Stomach (tissue), 9 donors: ENCODE results near the gene KCNIP3. TPM values are rescaled to one million over a fixed set of nuclear protein-coding genes. Genes with fewer than 3 reads are reported as not detected.
A peak's percentile ranks its signal among the peaks of the same experiment; 100 is the strongest.

ENCODE experiments used
- DNase-seq, 2 donors: peaks; one replicate each; pipeline versions ENCODE4 v3.0.0 to v3.0.0-alpha.2; 2013 to 2019
- H3K27ac ChIP-seq, 5 donors: fragments of 200-600 bp in 4 of 5; sonication (generic) in 4 of 5; one replicate each; pipeline ENCODE4 v1.5.1; 2013 to 2019; ENCODE audit warnings: mild to moderate bottlenecking in 1 of 5, moderate library complexity in 1 of 5
- H3K27me3 ChIP-seq, 3 donors: fragments of 200-600 bp; sonication (generic); one replicate each; pipeline ENCODE4 v1.5.1; 2017 to 2019; ENCODE audit warnings: mixed run types in 1 of 3
- H3K36me3 ChIP-seq, 4 donors: fragments of 200-600 bp; sonication (generic); 1 replicate in 3 of 4; 2 replicates in 1 of 4; pipeline ENCODE4 v1.5.1; 2016 to 2019
- H3K4me1 ChIP-seq, 4 donors: fragments of 200-600 bp; sonication (generic); one replicate each; pipeline ENCODE4 v1.5.1; 2016 to 2019
- H3K4me3 ChIP-seq, 4 donors: fragments of 200-600 bp; sonication (generic) in 3 of 4; one replicate each; pipeline ENCODE4 v1.5.1; 2016 to 2019; ENCODE audit warnings: mild to moderate bottlenecking in 1 of 4
- H3K9me3 ChIP-seq, 4 donors: fragments of 200-600 bp; sonication (generic); one replicate each; pipeline ENCODE4 v1.5.1; 2016 to 2019
- CTCF ChIP-seq, 7 experiments: fragments of 450-650 bp in 4 of 7; fragments of 200-600 bp in 3 of 7; sonication (generic) in 3 of 7; IDR thresholded peaks; one replicate each; pipeline ENCODE4 v1.5.1; 2016 to 2019; ENCODE audit warnings: antibody characterized with exemption in 7 of 7, control low read depth in 2 of 7, mild to moderate bottlenecking in 1 of 7
- EP300 ChIP-seq: sonication (generic); formaldehyde crosslinking; IDR thresholded peaks from one replicate; pipeline ENCODE4 v1.6.1; 2017; ENCODE audit warnings: antibody characterized with exemption
- POLR2A ChIP-seq, 4 donors: fragments of 450-650 bp; IDR thresholded peaks; one replicate each; pipeline ENCODE4 v1.6.1; 2016; ENCODE audit warnings: antibody characterized with exemption in 4 of 4, control low read depth in 2 of 4, mild to moderate bottlenecking in 1 of 4, moderate library complexity in 1 of 4
- POLR2AphosphoS5 ChIP-seq, 3 donors: sonication (generic); formaldehyde crosslinking; IDR thresholded peaks; one replicate each; pipeline ENCODE4 v1.6.1; 2016; ENCODE audit warnings: antibody characterized with exemption in 3 of 3
- WGBS, 5 donors: extraction: QIAGEN DNeasy Blood & Tissue Kit in 3 of 5; methylation state at CpG; one replicate each; pipeline versions ENCODE4 v1.1.5 to v1.1.7; 2013 to 2018; 5-methylcytosine and 5-hydroxymethylcytosine counted together
- intact Hi-C: fragments of 100-400 bp; cut with DNase I; formaldehyde crosslinking; loops from one replicate; pipeline ENCODE4 v1.15.1; 2023; ENCODE audit warnings: low total_unique reads
- polyA plus RNA-seq, 3 donors: library from polyadenylated mRNA; stranded (reverse); fragments of 200-250 nt; gene quantifications; one replicate each; pipeline ENCODE4 v1.2.3, GENCODE V29; 2013
- total RNA-seq, 5 donors: library from RNA; depleted of rRNA; stranded (reverse); fragments of >200 nt; gene quantifications; one replicate each; pipeline versions ENCODE4 v1.1.0 to v1.2.3, GENCODE V29; 2014 to 2016
- donor health status: healthy with polysubstance abuse.
- donor health status: Bipolar disorder and iron deficiency.
- donor health status: healthy.

The KCNIP3 gene
- total and polyA plus RNA-seq, 8 donors: 1.3 to 4.4 (median 2.7) TPM; not detected in 2

DNA sequence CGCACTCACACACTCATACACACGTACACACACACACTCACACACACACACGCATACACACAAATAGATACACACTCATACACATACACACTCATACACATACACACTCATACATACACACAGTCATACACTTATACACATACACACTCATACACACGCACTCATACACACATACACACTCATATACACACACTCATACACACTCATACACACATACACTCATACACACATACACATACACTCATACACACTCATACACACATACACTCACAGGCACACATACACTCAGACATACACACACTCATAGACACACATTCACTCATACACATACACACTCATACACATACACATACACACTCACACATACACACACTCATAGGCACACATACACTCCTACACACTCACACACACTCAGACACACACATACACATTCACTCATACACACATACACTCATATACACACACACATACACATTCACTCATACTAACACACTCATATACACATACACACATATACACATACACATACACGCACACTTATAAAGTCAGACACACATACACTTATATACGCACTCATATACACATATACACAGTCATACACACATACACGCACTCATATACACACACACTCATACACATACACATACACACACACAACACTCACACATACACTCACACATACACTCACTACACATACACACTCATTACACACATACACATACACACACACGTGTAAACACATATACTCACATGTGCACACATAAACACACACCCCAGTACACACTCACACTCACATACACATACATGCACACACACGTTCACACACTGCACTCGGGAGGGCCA lies 28.7 kb downstream of the KCNIP3 start:
- intact Hi-C loops: no loop called here
- Histone ChIP-seq H3K9me3 (no peaks in the 10 kb centered on the region), H3K36me3 (no peaks in the 10 kb centered on the region), H3K4me1 (no peaks in the 10 kb centered on the region), H3K4me3 (no peak overlapping the region), H3K27ac (no peak overlapping the region), H3K27me3 (no peaks in the 10 kb centered on the region)
- DNase-seq: no peak
- TF ChIP-seq POLR2AphosphoS5 (IDR thresholded peaks at IDR 0.05) (no peak), CTCF (IDR thresholded peaks at IDR 0.05) (no peak), POLR2A (IDR thresholded peaks at IDR 0.05) (no peak), EP300 (no peak)
- WGBS, 5 donors: 92 to 96% (median 95%) methylated on average over 10 of the region's 10 CpGs

DNA sequence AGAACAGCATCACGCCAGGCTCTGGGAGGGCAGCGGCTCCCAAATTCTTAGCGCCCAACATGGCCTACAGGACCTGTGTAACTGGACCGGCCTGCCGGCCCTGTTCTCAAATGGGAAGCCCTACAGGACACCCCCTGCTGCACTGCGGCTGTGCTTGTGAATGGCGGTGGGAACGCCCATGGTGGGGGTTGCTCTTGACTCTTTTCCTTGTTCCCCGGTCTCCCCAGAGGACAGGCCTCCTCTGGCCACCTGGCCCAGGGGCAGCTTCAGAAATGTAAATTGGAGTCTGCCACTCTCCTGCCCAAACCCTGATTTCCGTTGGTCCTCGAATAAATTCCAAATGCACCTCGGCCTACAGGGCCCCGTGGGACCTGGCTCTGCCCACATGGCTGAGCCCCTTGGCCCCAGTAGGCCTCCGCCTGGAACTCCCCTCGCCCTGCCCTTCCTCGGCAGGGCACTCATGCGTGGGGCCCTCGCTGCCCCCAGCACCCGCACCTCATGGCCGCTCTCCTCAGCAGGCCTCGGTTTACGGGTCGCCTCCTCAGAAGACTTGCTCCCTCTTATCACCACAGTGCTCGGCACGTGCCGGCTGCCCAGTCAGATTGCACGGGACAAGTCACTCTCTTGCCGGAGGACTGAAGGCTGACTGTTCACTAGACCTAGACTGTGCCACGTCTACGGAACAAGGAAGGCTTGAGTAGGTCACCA lies 29.4 kb downstream of the KCNIP3 start:
- DNase-seq: no peak
- WGBS, 5 donors: 90 to 95% (median 93%) methylated on average over 30 of the region's 30 CpGs
- intact Hi-C loops: no loop called here
- H3K36me3 ChIP-seq: no peaks in the 10 kb centered on the region
- H3K9me3 ChIP-seq: no peaks in the 10 kb centered on the region
- TF ChIP-seq POLR2A (IDR thresholded peaks at IDR 0.05) (no peak), EP300 (no peak)
- H3K4me1 ChIP-seq: no peaks in the 10 kb centered on the region
- H3K4me3 ChIP-seq: no peak overlapping the region
- no peak overlapping the region for H3K27ac ChIP-seq
- H3K27me3 ChIP-seq: no peaks in the 10 kb centered on the region

GRCh38 chr2:95327861-95328260 lies 30.7 kb downstream of the KCNIP3 start:
- Histone ChIP-seq H3K36me3 (no peaks in the 10 kb centered on the region), H3K27me3 (no peaks in the 10 kb centered on the region), H3K9me3 (no peaks in the 10 kb centered on the region), H3K4me3 (no peak overlapping the region), H3K27ac (no peak overlapping the region), H3K4me1 (no peaks in the 10 kb centered on the region)
- TF ChIP-seq EP300: no peak
- no peak for TF ChIP-seq POLR2A (IDR thresholded peaks at IDR 0.05)
- TF ChIP-seq CTCF (IDR thresholded peaks at IDR 0.05): no peak
- no peak for TF ChIP-seq POLR2AphosphoS5 (IDR thresholded peaks at IDR 0.05)
- intact Hi-C loops: no loop called here
- 63 to 87% (median 82%) methylated on average over 4 to 7 of the region's 7 CpGs for WGBS, 5 donors
- no peak for DNase-seq

GRCh38 chr2:95328358-95329125 lies 31.4 kb downstream of the KCNIP3 start:
- H3K36me3 ChIP-seq: no peaks in the 10 kb centered on the region
- no peak overlapping the region for H3K27ac ChIP-seq
- no peak overlapping the region for H3K4me3 ChIP-seq
- no peaks in the 10 kb centered on the region for H3K9me3 ChIP-seq
- no peaks in the 10 kb centered on the region for H3K4me1 ChIP-seq
- peak in 1 of 2 donors; percentile 35 for DNase-seq
- WGBS, 5 donors: 66 to 80% (median 77%) methylated on average over 5 to 15 of the region's 15 CpGs
- intact Hi-C loops: no loop called here
- no peaks in the 10 kb centered on the region for H3K27me3 ChIP-seq
- TF ChIP-seq CTCF (IDR thresholded peaks at IDR 0.05): no peak
- no peak for TF ChIP-seq POLR2AphosphoS5 (IDR thresholded peaks at IDR 0.05)
- no peak for TF ChIP-seq POLR2A (IDR thresholded peaks at IDR 0.05)
- no peak for TF ChIP-seq EP300
